ENCODE results near the gene XIAP.
"Not testable (repeated sequence)": the region's sequence is repeated elsewhere in the genome, so short reads cannot be mapped to it uniquely, and the experiment has no call there.

Gene XIAP

DNA sequence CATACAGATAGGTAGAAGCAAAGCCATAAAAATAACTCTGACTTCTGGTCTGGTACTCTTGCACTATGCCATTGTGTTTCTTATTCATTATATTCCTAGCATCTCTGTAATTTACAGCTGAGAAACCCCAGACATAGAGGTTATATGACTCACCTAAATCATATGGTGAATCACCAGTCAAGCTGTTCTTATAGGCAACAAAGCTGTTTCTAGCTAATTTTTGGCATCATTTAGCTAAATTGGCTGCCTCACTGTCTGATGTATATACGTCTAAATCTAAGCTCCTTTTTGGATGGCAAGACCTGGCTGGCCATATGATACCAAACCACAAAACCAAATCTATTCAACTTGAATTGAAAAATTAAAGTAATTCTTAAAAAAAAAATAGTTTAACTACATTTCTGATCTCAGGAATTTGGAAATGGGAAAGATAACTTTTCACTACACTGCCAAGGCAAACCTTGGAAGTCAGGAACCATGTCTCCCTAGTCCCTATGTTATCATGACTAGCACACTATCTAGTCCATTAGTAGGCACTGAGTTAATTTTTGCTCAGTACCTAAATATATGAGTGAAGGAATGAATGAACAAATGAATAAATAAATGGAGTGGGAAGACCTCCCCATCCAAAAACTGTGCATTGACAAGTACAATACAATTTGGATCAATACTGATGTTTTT, 60.4 kb downstream of the XIAP start:
- TF ChIP-seq, protein P1, sequence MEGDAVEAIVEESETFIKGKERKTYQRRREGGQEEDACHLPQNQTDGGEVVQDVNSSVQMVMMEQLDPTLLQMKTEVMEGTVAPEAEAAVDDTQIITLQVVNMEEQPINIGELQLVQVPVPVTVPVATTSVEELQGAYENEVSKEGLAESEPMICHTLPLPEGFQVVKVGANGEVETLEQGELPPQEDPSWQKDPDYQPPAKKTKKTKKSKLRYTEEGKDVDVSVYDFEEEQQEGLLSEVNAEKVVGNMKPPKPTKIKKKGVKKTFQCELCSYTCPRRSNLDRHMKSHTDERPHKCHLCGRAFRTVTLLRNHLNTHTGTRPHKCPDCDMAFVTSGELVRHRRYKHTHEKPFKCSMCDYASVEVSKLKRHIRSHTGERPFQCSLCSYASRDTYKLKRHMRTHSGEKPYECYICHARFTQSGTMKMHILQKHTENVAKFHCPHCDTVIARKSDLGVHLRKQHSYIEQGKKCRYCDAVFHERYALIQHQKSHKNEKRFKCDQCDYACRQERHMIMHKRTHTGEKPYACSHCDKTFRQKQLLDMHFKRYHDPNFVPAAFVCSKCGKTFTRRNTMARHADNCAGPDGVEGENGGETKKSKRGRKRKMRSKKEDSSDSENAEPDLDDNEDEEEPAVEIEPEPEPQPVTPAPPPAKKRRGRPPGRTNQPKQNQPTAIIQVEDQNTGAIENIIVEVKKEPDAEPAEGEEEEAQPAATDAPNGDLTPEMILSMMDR (conservative IDR thresholded peaks at IDR 0.05; ENCODE audit: low read depth, low read length) = no peak
- DNase-seq (ENCODE audit: low read depth) = peak; percentile 85
- no peak overlapping the region for H3K4me3 ChIP-seq (ENCODE audit: low read length)

DNA sequence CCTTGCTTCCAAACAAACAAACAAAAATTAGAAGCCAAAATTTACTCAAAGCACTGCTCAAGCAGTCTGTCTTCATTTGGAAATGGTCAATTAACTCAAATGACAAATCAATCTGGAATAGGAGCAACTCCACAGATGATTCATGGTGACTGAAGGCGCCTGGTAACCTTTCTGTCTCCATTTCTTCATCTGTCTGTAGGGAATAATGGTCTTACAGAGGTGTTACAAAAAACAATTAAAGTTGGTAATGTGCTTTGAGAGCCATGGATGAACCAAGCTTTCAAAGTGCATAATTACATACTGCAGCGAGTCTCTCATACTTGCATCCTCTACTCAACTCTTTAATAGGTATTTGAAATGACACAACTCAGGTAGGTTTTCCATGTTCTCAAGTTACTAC, 63.4 kb downstream of the XIAP start:
- DNase-seq (ENCODE audit: low read depth) = no peak
- H3K4me3 ChIP-seq (ENCODE audit: low read length) = no peak overlapping the region
- TF ChIP-seq, protein P1 (conservative IDR thresholded peaks at IDR 0.05; ENCODE audit: low read depth, low read length) = no peak

DNA sequence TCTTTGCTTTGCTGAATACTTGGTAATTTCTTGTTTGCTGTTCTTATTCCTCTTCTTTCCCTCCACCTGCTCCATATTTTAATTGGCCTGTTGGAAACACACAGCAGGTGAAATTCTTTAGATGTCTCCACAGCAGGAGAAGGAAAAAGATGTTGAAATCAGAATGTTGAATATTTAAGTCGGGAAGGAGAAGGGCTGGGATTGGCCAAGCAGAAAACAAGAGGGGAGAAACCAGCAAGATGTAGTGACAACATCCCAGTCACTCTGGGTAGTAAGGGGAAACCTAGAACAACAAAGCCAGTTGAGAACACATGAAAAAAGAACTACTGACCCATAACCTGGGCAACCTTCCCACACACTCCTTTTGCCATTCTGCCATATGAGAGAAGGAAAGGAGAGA, 64.3 kb downstream of the XIAP start:
- TF ChIP-seq, protein P1 (conservative IDR thresholded peaks at IDR 0.05; ENCODE audit: low read depth, low read length) = no peak
- H3K4me3 ChIP-seq (ENCODE audit: low read length) = no peak overlapping the region
- no peak for DNase-seq (ENCODE audit: low read depth)

DNA sequence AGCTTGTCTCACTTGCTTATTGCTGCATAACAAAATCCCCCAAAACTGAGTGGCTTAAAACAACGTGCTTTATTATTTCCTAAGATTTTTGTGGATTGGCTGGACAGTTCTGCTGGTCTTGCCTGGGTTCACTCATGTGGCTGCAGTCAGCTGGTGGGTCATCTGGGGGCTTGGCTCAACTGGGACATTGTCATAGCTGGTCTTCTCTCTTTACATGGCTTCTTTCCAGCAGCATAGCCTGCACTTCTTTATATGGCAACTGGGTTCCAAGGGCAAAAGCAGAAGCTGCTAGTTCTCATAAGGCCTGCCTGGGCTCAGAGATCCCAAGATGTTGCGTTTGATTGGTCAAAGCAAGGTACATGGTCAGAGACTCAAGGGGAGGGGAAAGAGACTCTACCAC, 68.0 kb downstream of the XIAP start:
- H3K4me3 ChIP-seq (ENCODE audit: low read length) = no peak overlapping the region
- TF ChIP-seq, protein P1 (conservative IDR thresholded peaks at IDR 0.05; ENCODE audit: low read depth, low read length) = no peak
- DNase-seq (ENCODE audit: low read depth) = no peak

DNA sequence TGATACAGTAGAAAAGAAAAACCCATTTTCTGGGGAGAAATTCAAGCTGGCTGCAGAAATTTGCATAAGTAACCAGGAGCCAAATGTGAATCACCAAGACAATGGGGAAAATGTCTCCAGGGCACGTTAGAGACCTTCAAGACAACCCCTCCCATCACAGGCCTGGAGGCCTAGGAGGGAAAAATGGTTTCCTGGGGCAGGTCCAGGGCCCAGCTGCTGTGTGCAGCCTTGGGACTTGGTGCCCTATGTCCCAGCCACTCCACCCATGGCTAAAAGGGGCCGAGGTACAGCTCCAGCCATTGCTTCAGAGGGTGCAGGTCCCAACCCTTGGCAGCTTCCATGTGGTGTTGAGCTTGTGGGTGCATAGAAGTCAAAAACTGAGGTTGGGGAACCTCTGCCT, 72.2 kb downstream of the XIAP start:
- not testable (repeated sequence) for DNase-seq (ENCODE audit: low read depth); H3K4me3 ChIP-seq (ENCODE audit: low read length)

DNA sequence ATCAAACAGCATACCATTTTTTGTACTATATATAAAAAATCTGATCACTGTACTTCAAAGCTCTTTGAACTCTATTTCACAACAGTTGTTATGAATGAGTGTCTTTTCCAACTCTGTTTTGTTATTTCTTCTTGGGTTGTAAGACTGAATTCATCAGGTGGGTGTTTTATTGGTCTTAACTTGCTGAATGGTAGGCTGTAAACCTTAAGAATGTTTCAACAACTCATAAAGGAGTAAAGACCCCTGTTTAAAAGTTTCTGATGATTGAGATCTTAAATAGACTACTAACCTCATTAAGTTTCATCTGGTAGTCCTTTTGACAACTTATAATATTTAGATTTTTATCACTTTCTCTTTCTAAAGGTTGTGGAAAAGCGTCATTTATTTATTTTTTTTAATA, 83.2 kb downstream of the XIAP start:
- H3K4me3 ChIP-seq (ENCODE audit: low read length) = no peak overlapping the region
- no peak for DNase-seq (ENCODE audit: low read depth)
- TF ChIP-seq, protein P1 (conservative IDR thresholded peaks at IDR 0.05; ENCODE audit: low read depth, low read length) = no peak

DNA sequence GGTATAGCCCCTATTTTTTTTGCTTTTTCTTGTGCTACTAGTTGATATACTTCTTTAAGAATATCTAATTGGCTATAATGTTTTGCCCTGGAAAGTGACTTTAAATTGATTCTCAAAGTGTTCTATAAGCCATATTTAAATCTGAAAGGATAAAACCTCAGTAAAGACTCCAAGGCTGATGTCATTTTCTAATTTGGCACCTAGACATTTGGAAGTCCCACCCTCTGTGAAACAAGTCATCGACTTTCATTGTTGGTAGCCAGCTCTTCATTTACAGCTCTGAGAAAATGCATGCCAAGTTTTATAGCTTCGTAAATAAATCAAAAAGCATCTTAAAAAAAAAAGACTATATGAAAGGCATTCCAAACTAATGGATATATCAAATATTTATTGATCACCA, 83.6 kb downstream of the XIAP start:
- TF ChIP-seq, protein P1 (conservative IDR thresholded peaks at IDR 0.05; ENCODE audit: low read depth, low read length) = no peak
- no peak overlapping the region for H3K4me3 ChIP-seq (ENCODE audit: low read length)
- DNase-seq (ENCODE audit: low read depth) = no peak
